Epithelial cell of proximal tubule (primary cell): Measurements from ENCODE around the gene ROCK2. TPM values are rescaled to one million over a fixed set of nuclear protein-coding genes. Genes with fewer than 3 reads are reported as not detected.

Experiments
- DNase-seq: peaks from one replicate; pipeline ENCODE4 v3.0.0-alpha.2; 2011; ENCODE audit warnings: low read depth
- H3K4me3 ChIP-seq: 2 replicates; pipeline ENCODE4 v1.5.1; 2011; ENCODE audit warnings: low read depth, mild to moderate bottlenecking, low read length
- total RNA-seq: library from RNA; depleted of rRNA; stranded (reverse); fragments of >200 nt; gene quantifications from 2 replicates; pipeline ENCODE4 v1.2.3, GENCODE V29; 2015
- TF ChIP-seq, protein P1 (sequence below): conservative IDR thresholded peaks from 2 replicates; pipeline ENCODE4 v1.5.1; 2012; ENCODE audit warnings: low read depth, mild to moderate bottlenecking, low read length

ROCK2 gene
- total RNA-seq, 1 donor from 2014 or later: 22.2 TPM

DNA sequence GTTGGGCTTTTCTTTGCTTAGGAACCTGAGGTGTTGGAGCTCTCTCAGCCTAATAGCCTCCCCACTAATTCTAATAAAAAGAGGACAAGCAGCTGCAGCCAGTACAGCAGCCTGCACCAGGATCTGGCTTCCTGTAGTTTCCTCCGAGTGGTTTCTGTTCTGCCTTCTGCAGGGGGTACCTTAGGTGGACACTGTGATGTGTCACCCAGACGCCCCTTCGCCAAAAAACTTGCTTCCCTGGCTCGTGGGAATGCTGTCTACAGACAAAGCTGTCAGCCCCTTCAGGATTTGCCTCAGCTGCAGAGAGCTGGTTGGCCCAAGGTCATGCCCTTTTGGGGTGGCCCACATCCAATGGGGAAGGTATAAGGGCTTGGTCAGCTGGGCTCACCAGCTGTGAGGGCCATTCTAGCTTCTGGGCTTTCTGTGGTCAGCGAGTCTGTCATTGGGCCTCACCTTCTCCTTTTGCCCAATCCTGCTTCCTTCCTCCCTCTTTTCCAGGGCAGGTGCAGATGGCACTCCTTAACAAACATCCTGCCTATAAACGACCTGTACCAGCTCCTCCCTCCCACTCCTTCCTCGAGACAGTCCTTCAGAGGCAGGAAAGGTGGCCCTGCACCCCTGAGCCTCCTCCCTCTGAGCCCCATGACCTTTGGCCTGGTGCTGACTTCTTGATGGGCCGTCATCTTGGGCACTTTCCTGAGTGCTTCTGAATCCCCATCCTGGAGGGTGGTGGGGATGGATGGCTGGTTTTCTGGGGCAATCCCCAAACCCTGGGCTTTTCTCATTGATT lies 44.0 kb upstream of the ROCK2 start:
- H3K4me3 ChIP-seq: no peak overlapping the region
- TF ChIP-seq, protein P1, sequence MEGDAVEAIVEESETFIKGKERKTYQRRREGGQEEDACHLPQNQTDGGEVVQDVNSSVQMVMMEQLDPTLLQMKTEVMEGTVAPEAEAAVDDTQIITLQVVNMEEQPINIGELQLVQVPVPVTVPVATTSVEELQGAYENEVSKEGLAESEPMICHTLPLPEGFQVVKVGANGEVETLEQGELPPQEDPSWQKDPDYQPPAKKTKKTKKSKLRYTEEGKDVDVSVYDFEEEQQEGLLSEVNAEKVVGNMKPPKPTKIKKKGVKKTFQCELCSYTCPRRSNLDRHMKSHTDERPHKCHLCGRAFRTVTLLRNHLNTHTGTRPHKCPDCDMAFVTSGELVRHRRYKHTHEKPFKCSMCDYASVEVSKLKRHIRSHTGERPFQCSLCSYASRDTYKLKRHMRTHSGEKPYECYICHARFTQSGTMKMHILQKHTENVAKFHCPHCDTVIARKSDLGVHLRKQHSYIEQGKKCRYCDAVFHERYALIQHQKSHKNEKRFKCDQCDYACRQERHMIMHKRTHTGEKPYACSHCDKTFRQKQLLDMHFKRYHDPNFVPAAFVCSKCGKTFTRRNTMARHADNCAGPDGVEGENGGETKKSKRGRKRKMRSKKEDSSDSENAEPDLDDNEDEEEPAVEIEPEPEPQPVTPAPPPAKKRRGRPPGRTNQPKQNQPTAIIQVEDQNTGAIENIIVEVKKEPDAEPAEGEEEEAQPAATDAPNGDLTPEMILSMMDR: no peak
- no peak for DNase-seq

DNA sequence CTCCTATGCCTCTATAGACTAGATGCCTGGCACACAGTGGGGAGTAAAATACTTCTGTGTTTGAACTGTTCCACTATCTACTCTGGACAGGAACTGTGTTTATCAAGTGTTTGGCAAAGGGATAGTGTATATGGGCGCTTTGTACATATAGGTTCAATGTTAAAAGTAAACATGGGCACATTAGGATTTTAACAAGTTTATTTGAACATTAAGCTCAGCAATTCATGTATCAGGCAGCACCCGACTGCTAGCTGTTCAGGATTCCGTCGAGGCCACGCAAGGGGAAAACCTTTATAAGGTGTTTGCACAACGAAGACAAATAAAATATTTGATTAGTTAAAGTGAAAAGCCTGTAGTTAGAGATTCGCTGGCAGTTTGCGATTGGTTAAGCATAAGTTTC lies 43.4 kb upstream of the ROCK2 start:
- TF ChIP-seq, protein P1: no peak
- no peak for DNase-seq

DNA sequence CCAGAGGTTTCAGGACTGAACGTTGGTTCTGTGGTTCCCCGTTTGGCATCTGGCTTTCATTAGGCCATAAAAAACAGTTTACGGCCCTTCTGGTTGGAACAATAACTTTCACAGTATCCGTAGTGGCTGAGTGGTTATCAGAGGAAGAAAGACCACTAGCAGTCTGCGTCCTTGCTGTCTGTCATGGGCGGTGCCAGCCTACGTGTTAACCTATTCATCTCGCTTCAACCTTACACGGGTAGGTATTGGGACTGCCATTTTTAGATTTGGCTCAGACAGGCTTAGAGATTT lies 42.6 kb upstream of the ROCK2 start:
- TF ChIP-seq, protein P1: no peak
- no peak overlapping the region for H3K4me3 ChIP-seq
- no peak for DNase-seq

More for the DNA sequence above, 43.4 kb upstream of the ROCK2 start:
- H3K4me3 ChIP-seq: no peak overlapping the region

DNA sequence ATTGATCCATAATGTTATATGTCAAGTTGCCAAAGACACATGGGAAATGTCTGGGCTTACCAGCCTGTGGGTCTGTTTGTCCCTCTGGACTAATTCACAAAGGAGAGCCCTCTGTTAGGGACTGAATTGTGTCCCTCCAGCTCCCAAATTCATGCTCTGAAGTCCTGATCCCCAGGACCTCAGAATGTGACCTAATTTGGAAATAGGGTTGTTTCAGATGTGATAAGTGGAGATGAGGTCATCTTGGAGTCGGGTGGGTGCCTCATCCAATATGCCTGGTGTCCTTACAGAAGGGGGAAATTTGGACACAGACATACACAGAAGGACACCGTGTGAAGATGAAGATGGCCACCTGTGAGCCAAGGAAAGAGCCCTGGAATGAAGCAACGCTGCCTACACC lies 41.4 kb upstream of the ROCK2 start:
- DNase-seq: no peak
- no peak overlapping the region for H3K4me3 ChIP-seq
- TF ChIP-seq, protein P1: no peak

DNA sequence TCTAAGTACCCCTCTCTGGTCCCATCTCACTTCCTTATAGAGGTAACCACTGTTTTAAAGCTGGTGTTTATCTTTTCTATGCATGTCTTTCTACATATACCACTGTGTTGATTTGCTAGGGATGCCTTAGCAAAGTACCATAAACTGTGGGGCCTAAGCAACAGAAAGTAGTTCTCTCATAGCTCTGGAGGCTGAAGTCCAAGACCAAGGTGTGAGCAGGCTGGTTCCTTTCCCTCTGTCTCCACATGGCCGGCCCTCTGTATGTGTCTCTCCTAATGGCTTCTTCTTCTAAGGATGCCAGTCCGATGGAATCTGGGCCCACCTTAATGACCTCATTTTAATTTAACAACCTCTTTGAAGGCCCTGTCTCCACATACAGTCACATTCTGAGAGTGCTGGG lies 40.8 kb upstream of the ROCK2 start:
- TF ChIP-seq, protein P1: no peak
- DNase-seq: no peak
- no peak overlapping the region for H3K4me3 ChIP-seq

DNA sequence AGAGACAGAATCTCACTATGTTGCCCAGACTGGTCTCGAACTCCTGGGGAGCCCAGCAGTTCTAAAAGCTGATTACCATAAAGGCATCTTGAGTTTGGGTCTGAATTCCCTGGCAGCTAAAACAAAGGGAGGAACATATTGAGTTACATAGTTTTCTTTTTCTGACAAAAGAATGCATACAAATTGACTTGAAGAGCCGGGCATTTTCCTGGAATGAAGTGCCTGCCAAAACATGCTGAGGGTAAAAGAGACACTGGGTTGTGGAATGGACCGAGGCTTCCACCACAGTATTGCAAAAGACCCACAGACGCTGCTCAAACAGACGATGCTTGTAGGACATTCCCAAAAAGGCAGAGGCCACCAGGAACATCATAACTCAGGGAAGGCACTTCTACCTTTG lies 35.1 kb upstream of the ROCK2 start:
- no peak for DNase-seq

More for the DNA sequence above, 35.1 kb upstream of the ROCK2 start:
- TF ChIP-seq, protein P1: no peak
- no peak overlapping the region for H3K4me3 ChIP-seq
